Measurements from ENCODE around the gene AGO3. TPM values are rescaled to one million over a fixed set of nuclear protein-coding genes. Genes with fewer than 3 reads are reported as not detected.

The AGO3 gene
- total RNA-seq, 4 donors from 2014 or later = 21.2 to 48.5 (median 31.6) TPM

DNA sequence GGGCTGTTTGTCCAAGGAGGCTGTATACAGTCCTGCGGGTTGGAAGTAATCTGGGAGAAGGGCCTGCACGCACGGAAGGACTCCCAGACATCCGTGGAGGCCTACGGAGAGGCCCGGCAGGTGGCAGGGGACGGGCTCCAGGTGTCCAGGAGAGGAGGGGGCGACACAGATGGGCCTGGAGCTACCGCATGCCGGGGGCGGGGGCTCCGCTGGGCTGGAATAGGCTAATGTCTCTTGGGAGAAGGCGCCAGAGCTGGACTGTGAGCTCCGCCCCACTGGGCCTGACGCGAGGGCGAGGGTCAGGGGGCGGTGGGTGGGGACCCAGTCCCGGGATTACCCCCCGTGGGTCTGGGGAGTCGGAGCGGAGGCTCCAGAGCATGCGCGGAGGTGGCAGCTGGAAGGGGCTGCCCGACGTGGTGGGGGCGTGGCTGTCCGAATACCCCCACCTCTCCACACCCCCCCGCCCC lies 47.2 kb upstream of the AGO3 start:
- H3K4me3 ChIP-seq (replicated peaks in 1 of 3) = peak overlapping the region; percentile 75 to 90 (median 90)
- H3K27me3 ChIP-seq = no peaks in the 10 kb centered on the region
- peak; percentile 63 to 72 for DNase-seq
- intact Hi-C loops (cut with DNase I) = loop anchor here (5.0 kb wide), 1 partner anchor 204 kb away; the partner anchor contains the start of gene ADPRS
- TF ChIP-seq POLR2A (IDR thresholded peaks at IDR 0.05) = no peak
- TF ChIP-seq, protein P1, sequence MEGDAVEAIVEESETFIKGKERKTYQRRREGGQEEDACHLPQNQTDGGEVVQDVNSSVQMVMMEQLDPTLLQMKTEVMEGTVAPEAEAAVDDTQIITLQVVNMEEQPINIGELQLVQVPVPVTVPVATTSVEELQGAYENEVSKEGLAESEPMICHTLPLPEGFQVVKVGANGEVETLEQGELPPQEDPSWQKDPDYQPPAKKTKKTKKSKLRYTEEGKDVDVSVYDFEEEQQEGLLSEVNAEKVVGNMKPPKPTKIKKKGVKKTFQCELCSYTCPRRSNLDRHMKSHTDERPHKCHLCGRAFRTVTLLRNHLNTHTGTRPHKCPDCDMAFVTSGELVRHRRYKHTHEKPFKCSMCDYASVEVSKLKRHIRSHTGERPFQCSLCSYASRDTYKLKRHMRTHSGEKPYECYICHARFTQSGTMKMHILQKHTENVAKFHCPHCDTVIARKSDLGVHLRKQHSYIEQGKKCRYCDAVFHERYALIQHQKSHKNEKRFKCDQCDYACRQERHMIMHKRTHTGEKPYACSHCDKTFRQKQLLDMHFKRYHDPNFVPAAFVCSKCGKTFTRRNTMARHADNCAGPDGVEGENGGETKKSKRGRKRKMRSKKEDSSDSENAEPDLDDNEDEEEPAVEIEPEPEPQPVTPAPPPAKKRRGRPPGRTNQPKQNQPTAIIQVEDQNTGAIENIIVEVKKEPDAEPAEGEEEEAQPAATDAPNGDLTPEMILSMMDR (IDR thresholded peaks at IDR 0.05) = no peak
- no peaks in the 10 kb centered on the region for H3K36me3 ChIP-seq
- no peaks in the 10 kb centered on the region for H3K9me3 ChIP-seq
- peak overlapping the region; percentile 61 to 77 (median 69) for H3K27ac ChIP-seq
- H3K4me1 ChIP-seq = peaks cover 7 to 11% of the 10 kb centered on the region in 2 donors
- 0% methylated on average over 1 to 5 of the region's 29 CpGs for WGBS, 2 donors

DNA sequence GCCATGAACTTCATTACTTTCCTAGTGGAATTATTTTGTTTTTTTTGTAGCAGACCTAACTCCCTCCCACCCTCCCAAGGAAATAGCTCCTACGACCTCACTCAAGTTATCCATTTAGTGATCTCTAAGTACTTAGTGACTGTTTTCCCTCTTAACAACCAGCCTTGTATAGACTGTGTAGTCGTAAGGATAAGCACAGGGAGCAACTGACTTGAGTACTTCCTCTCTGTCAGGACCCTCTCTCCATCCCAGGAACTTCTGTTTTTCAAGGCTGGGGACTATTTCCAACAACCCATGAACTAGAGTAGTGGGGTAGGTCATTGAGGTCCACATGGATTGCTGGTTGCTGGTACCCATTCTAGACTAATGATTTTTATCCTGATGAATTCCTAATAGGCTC lies 46.0 kb upstream of the AGO3 start:
- H3K4me1 ChIP-seq = peaks cover 7 to 11% of the 10 kb centered on the region in 2 donors
- no peak for DNase-seq
- 43 to 66% methylated on average over 2 of the region's 2 CpGs for WGBS, 2 donors
- no peaks in the 10 kb centered on the region for H3K9me3 ChIP-seq
- TF ChIP-seq, protein P1 (IDR thresholded peaks at IDR 0.05) = no peak
- TF ChIP-seq POLR2A (IDR thresholded peaks at IDR 0.05) = no peak
- intact Hi-C loops (cut with DNase I) = loop anchor here (5.0 kb wide), 1 partner anchor 202 kb away; the partner anchor contains the start of gene ADPRS
- H3K36me3 ChIP-seq = peaks cover 0 to 4% of the 10 kb centered on the region in 2 donors
- no peak overlapping the region for H3K4me3 ChIP-seq (replicated peaks in 1 of 3)
- no peak overlapping the region for H3K27ac ChIP-seq
- H3K27me3 ChIP-seq = no peaks in the 10 kb centered on the region

DNA sequence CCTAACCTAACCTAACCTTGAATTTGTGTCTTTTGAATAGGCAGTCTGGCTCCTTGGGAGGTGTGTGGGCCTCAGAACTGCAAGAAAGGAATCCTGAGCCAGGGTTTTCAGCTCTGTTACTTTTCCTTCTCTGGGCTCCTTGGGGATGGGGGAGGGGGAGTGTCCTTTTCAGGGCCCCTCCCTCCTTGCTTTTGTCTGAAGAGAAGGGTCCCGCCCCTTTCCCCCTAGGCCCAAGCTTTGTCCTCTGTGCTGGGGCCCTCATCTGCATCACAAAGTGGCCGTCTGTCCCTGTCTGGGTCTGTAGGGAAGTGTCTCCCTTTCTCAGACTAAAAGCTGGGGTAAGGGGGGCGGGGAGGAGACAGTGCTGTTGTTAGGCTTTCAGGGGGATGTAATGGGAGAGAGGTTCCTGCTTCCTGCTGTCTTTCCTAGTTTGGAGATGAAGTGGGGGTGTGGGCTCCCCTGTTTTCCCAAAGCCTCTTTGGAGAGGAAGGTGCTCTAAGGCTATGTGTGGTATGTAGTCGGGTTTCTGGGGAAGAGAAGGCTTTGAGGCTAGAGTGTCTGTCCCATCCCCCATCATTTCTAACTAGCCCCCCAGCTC lies 44.8 kb upstream of the AGO3 start:
- intact Hi-C loops (cut with DNase I) = no loop called here
- 75 to 81% methylated on average over 4 of the region's 4 CpGs for WGBS, 2 donors
- no peaks in the 10 kb centered on the region for H3K27me3 ChIP-seq
- H3K27ac ChIP-seq = no peak overlapping the region
- peaks cover 7 to 11% of the 10 kb centered on the region in 2 donors for H3K4me1 ChIP-seq
- H3K9me3 ChIP-seq = no peaks in the 10 kb centered on the region
- peaks cover 4 to 7% of the 10 kb centered on the region in 2 donors for H3K36me3 ChIP-seq
- no peak overlapping the region for H3K4me3 ChIP-seq (replicated peaks in 1 of 3)
- no peak for DNase-seq
- TF ChIP-seq POLR2A (IDR thresholded peaks at IDR 0.05) = no peak
- TF ChIP-seq, protein P1 (IDR thresholded peaks at IDR 0.05) = no peak

DNA sequence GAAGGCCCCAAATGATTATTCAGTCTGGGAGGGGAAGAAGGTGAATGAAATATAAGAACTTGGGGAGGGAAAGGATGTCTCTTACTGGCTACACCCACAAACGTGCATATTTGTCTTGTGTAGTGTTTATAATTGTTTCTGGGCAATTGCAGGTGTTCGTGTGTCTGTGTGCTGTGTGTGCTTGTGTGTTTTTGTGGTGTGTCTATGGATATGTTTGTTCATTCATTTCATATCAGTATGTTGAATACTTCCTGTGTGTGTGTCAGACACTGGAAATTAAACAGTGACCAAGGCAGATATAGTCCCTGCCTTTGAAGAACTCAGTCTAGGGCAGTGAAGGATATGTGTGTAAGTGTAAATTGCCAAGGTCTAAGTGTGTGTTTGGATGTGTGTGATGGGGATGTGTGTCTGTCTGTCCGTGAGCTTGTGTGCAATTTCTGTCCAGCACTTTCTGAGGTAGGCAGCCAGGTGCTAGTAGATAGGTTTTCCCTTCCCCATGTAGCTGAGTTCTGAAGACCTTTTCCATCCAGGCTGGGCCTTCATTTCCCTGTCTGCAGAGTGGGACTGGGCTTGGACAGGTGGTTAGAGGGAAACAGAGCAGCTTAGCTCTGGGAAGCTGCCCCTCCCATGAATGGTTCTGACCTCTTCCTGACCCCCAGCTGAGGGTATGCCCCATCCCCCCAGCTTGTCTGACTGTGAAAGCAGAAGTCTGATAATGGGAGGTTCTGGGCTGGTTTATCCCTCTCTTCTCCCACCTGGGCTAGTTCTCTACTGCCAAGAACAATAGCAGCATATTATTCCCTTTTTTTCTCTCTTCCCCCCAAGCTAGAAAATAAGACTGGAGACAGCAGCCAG lies 44.1 kb upstream of the AGO3 start:
- peaks cover 4 to 8% of the 10 kb centered on the region in 2 donors for H3K36me3 ChIP-seq
- H3K27me3 ChIP-seq = no peaks in the 10 kb centered on the region
- intact Hi-C loops (cut with DNase I) = no loop called here
- no peak overlapping the region for H3K4me3 ChIP-seq (replicated peaks in 1 of 3)
- TF ChIP-seq, protein P1 (IDR thresholded peaks at IDR 0.05) = no peak
- no peak for TF ChIP-seq POLR2A (IDR thresholded peaks at IDR 0.05)
- H3K4me1 ChIP-seq = peaks cover 7 to 11% of the 10 kb centered on the region in 2 donors
- H3K9me3 ChIP-seq = no peaks in the 10 kb centered on the region
- no peak overlapping the region for H3K27ac ChIP-seq
- DNase-seq = no peak
- WGBS, 2 donors = 59 to 64% methylated on average over 3 of the region's 3 CpGs
